GM21576 (cell line): ENCODE measurements around the gene FOXC1.

Experiments used
- ATAC-seq: cut with Tn5 transposase; IDR thresholded peaks from one replicate; pipeline ENCODE4 v1.9.1; 2021; ENCODE audit warnings: mild to moderate bottlenecking, moderate library complexity; ENCODE audit not compliant: unreplicated experiment

FOXC1 gene

GRCh38 chr6:1622851-1623768, 13.4 kb downstream of the FOXC1 start:
- ATAC-seq = no peak

- no peak for ATAC-seq
These were observed 14.0 kb downstream of the FOXC1 start for GRCh38 chr6:1623769-1624057.

GRCh38 chr6:1624058-1624850, 14.5 kb downstream of the FOXC1 start:
- ATAC-seq = no peak

- no peak for ATAC-seq
These were observed 15.4 kb downstream of the FOXC1 start for GRCh38 chr6:1624851-1625781.

- no peak for ATAC-seq
These were observed 16.2 kb downstream of the FOXC1 start for GRCh38 chr6:1625794-1626435.

GRCh38 chr6:1626481-1626880, 16.8 kb downstream of the FOXC1 start:
- ATAC-seq = no peak

GRCh38 chr6:1627827-1628560, 18.3 kb downstream of the FOXC1 start:
- no peak for ATAC-seq

- ATAC-seq = no peak
These were observed 19.6 kb downstream of the FOXC1 start for GRCh38 chr6:1629316-1629715.

GRCh38 chr6:1630212-1630770, 20.6 kb downstream of the FOXC1 start:
- ATAC-seq = no peak

- no peak for ATAC-seq
These were observed 21.1 kb downstream of the FOXC1 start for GRCh38 chr6:1630771-1631217.

- ATAC-seq = no peak
These were observed 21.5 kb downstream of the FOXC1 start for GRCh38 chr6:1631251-1631650.

GRCh38 chr6:1633366-1634021, 23.8 kb downstream of the FOXC1 start:
- ATAC-seq = no peak

- ATAC-seq = no peak
These were observed 24.4 kb downstream of the FOXC1 start for GRCh38 chr6:1634081-1634480.

GRCh38 chr6:1635305-1636010, 25.7 kb downstream of the FOXC1 start:
- ATAC-seq = no peak

- ATAC-seq = no peak
These were observed 26.6 kb downstream of the FOXC1 start for GRCh38 chr6:1636272-1636825.

GRCh38 chr6:1636971-1637871, 27.5 kb downstream of the FOXC1 start:
- ATAC-seq = no peak

- ATAC-seq = no peak
These were observed 29.7 kb downstream of the FOXC1 start for GRCh38 chr6:1639430-1639829.
